Gastroesophageal sphincter (tissue), 3 donors: ENCODE measurements around the gene NAA30.

Source experiments
- CTCF ChIP-seq, 4 experiments: fragments of 200-600 bp in 2 of 4; fragments of 450-650 bp in 2 of 4; sonication (generic) in 1 of 4; IDR thresholded peaks; one replicate each; pipeline ENCODE4 v1.5.1; 2017 to 2019; ENCODE audit warnings: antibody characterized with exemption in 4 of 4, mild to moderate bottlenecking in 2 of 4, moderate library complexity in 2 of 4
- EP300 ChIP-seq: sonication (generic); formaldehyde crosslinking; IDR thresholded peaks from one replicate; pipeline ENCODE4 v1.6.1; 2017; ENCODE audit warnings: antibody characterized with exemption, mild to moderate bottlenecking
- POLR2A ChIP-seq, 2 donors: fragments of 450-650 bp; IDR thresholded peaks; one replicate each; pipeline ENCODE4 v1.6.1; 2017; ENCODE audit warnings: antibody characterized with exemption in 2 of 2, mild to moderate bottlenecking in 2 of 2, moderate library complexity in 1 of 2

GRCh38 chr14:57364659-57365450 is 25.5 kb upstream of the NAA30 start:
- TF ChIP-seq CTCF (IDR thresholded peaks at IDR 0.05) (no peak), EP300 (no peak), POLR2A (IDR thresholded peaks at IDR 0.05) (no peak)
